HG03457 (cell line): ENCODE results near the gene NCK2.

Experiments
- ATAC-seq: cut with Tn5 transposase; IDR thresholded peaks from one replicate; pipeline ENCODE4 v1.9.1; 2021; ENCODE audit warnings: moderate number of reproducible peaks; ENCODE audit not compliant: unreplicated experiment

Gene NCK2

GRCh38 chr2:105911425-105911824 lies 166.7 kb downstream of the NCK2 start:
- ATAC-seq = no peak

- no peak for ATAC-seq
Measured at GRCh38 chr2:105912081-105912480, 167.4 kb downstream of the NCK2 start.

GRCh38 chr2:105915005-105915558 lies 170.4 kb downstream of the NCK2 start:
- ATAC-seq = peak; percentile 51

GRCh38 chr2:105917226-105917625 lies 172.5 kb downstream of the NCK2 start:
- no peak for ATAC-seq

- no peak for ATAC-seq
Measured at GRCh38 chr2:105917688-105918087, 173.0 kb downstream of the NCK2 start.

GRCh38 chr2:105919191-105919811 lies 174.6 kb downstream of the NCK2 start:
- no peak for ATAC-seq

GRCh38 chr2:105919826-105920225 lies 175.1 kb downstream of the NCK2 start:
- no peak for ATAC-seq

- ATAC-seq = no peak
Measured at GRCh38 chr2:105924271-105924670, 179.6 kb downstream of the NCK2 start.

GRCh38 chr2:105924932-105925331 lies 180.2 kb downstream of the NCK2 start:
- ATAC-seq = no peak

GRCh38 chr2:105925390-105925789 lies 180.7 kb downstream of the NCK2 start:
- no peak for ATAC-seq

GRCh38 chr2:105926960-105927678 lies 182.4 kb downstream of the NCK2 start:
- no peak for ATAC-seq

- ATAC-seq = no peak
Measured at GRCh38 chr2:105928086-105928485, 183.4 kb downstream of the NCK2 start.

- no peak for ATAC-seq
Measured at GRCh38 chr2:105928563-105928962, 183.9 kb downstream of the NCK2 start.

- ATAC-seq = no peak
Measured at GRCh38 chr2:105929516-105929915, 184.8 kb downstream of the NCK2 start.

GRCh38 chr2:105932582-105932981 lies 187.9 kb downstream of the NCK2 start:
- ATAC-seq = no peak

GRCh38 chr2:105933906-105934305 lies 189.2 kb downstream of the NCK2 start:
- no peak for ATAC-seq

- ATAC-seq = no peak
Measured at GRCh38 chr2:105934467-105934866, 189.8 kb downstream of the NCK2 start.

GRCh38 chr2:105935063-105935462 lies 190.4 kb downstream of the NCK2 start:
- ATAC-seq = no peak

GRCh38 chr2:105936954-105937353 lies 192.2 kb downstream of the NCK2 start:
- no peak for ATAC-seq

- ATAC-seq = no peak
Measured at GRCh38 chr2:105937498-105938097, 192.9 kb downstream of the NCK2 start.
